ENCODE results near the gene BBOX1. TPM values are rescaled to one million over a fixed set of nuclear protein-coding genes. Genes with fewer than 3 reads are reported as not detected.
A peak's percentile ranks its signal among the peaks of the same experiment; 100 is the strongest.

The BBOX1 gene
- total and polyA plus RNA-seq, 4 donors, result 2.8 to 18.4 (median 9.0) TPM

- H3K4me1 ChIP-seq (ENCODE audit: control insufficient read depth in 4 of 4, insufficient read depth in 4 of 4, low read length in 3 of 4), result peaks cover 0 to 6% (median 1%) of the 10 kb centered on the region in 4 donors
- 51% methylated on average over 1 of the region's 1 CpG for WGBS
- no peak for TF ChIP-seq HNF4G (IDR thresholded peaks at IDR 0.05)
- no peak for TF ChIP-seq HNF4A (conservative IDR thresholded peaks at IDR 0.05)
- TF ChIP-seq, protein P1, sequence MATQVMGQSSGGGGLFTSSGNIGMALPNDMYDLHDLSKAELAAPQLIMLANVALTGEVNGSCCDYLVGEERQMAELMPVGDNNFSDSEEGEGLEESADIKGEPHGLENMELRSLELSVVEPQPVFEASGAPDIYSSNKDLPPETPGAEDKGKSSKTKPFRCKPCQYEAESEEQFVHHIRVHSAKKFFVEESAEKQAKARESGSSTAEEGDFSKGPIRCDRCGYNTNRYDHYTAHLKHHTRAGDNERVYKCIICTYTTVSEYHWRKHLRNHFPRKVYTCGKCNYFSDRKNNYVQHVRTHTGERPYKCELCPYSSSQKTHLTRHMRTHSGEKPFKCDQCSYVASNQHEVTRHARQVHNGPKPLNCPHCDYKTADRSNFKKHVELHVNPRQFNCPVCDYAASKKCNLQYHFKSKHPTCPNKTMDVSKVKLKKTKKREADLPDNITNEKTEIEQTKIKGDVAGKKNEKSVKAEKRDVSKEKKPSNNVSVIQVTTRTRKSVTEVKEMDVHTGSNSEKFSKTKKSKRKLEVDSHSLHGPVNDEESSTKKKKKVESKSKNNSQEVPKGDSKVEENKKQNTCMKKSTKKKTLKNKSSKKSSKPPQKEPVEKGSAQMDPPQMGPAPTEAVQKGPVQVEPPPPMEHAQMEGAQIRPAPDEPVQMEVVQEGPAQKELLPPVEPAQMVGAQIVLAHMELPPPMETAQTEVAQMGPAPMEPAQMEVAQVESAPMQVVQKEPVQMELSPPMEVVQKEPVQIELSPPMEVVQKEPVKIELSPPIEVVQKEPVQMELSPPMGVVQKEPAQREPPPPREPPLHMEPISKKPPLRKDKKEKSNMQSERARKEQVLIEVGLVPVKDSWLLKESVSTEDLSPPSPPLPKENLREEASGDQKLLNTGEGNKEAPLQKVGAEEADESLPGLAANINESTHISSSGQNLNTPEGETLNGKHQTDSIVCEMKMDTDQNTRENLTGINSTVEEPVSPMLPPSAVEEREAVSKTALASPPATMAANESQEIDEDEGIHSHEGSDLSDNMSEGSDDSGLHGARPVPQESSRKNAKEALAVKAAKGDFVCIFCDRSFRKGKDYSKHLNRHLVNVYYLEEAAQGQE (IDR thresholded peaks at IDR 0.05), result no peak
- TF ChIP-seq NR2F2 (IDR thresholded peaks at IDR 0.05), result no peak
- TF ChIP-seq GABPA (IDR thresholded peaks at IDR 0.05 in 1 of 2, conservative IDR thresholded peaks at IDR 0.05 in 1 of 2), result no peak
- no peak for TF ChIP-seq FOXA2 (IDR thresholded peaks at IDR 0.05)
- no peak for TF ChIP-seq RAD21 (IDR thresholded peaks at IDR 0.05)
- TF ChIP-seq SP1 (IDR thresholded peaks at IDR 0.05), result no peak
- TF ChIP-seq, protein P2, sequence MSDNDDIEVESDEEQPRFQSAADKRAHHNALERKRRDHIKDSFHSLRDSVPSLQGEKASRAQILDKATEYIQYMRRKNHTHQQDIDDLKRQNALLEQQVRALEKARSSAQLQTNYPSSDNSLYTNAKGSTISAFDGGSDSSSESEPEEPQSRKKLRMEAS (IDR thresholded peaks at IDR 0.05), result no peak
- no peak for TF ChIP-seq EGR1 (IDR thresholded peaks at IDR 0.05; ENCODE audit: low read depth in 2 of 2)
- TF ChIP-seq CTCF (IDR thresholded peaks at IDR 0.05; ENCODE audit: low read depth, low read length, missing input control), result no peak
- TF ChIP-seq TAF1 (conservative IDR thresholded peaks at IDR 0.05), result no peak
- TF ChIP-seq, protein P3, sequence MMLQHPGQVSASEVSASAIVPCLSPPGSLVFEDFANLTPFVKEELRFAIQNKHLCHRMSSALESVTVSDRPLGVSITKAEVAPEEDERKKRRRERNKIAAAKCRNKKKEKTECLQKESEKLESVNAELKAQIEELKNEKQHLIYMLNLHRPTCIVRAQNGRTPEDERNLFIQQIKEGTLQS (IDR thresholded peaks at IDR 0.05), result no peak
- no peak for TF ChIP-seq RXRA (IDR thresholded peaks at IDR 0.05)
- TF ChIP-seq JUND (IDR thresholded peaks at IDR 0.05), result no peak
- no peak overlapping the region for H3K27ac ChIP-seq (ENCODE audit: low read depth in 1 of 2, low read length in 2 of 2)
- no peaks in the 10 kb centered on the region for H3K27me3 ChIP-seq (ENCODE audit: control insufficient read depth in 4 of 4, insufficient read depth in 4 of 4, low read length in 3 of 4)
- DNase-seq (ENCODE audit: low spot score), result no peak
- no peaks in the 10 kb centered on the region for H3K9me3 ChIP-seq (ENCODE audit: control insufficient read depth in 4 of 4, low read length in 3 of 4)
- H3K36me3 ChIP-seq (ENCODE audit: control insufficient read depth in 4 of 4, insufficient read depth in 3 of 4, low read depth in 1 of 4, low read length in 3 of 4), result peaks cover 0 to 7% (median 3%) of the 10 kb centered on the region in 4 donors
- no peak overlapping the region for H3K9ac ChIP-seq (ENCODE audit: low read depth in 1 of 2, low read length in 2 of 2)
- H3K4me3 ChIP-seq (ENCODE audit: low read depth in 1 of 3, low read length in 3 of 3), result no peak overlapping the region
Measured at GRCh38 chr11:27120211-27120610, 79.6 kb downstream of the BBOX1 start.

GRCh38 chr11:27122001-27122400 is 81.4 kb downstream of the BBOX1 start:
- H3K36me3 ChIP-seq (ENCODE audit: control insufficient read depth in 4 of 4, insufficient read depth in 3 of 4, low read depth in 1 of 4, low read length in 3 of 4), result peaks cover 0 to 8% (median under 1%) of the 10 kb centered on the region in 4 donors
- H3K9me3 ChIP-seq (ENCODE audit: control insufficient read depth in 4 of 4, low read length in 3 of 4), result no peaks in the 10 kb centered on the region
- H3K4me3 ChIP-seq (ENCODE audit: low read depth in 1 of 3, low read length in 3 of 3), result no peak overlapping the region
- DNase-seq (ENCODE audit: low spot score), result no peak
- WGBS, result 77% methylated on average over 4 of the region's 4 CpGs
- H3K4me1 ChIP-seq (ENCODE audit: control insufficient read depth in 4 of 4, insufficient read depth in 4 of 4, low read length in 3 of 4), result peaks cover 0 to 6% (median 1%) of the 10 kb centered on the region in 4 donors
- no peak overlapping the region for H3K27ac ChIP-seq (ENCODE audit: low read depth in 1 of 2, low read length in 2 of 2)
- no peak for TF ChIP-seq SP1 (IDR thresholded peaks at IDR 0.05)
- TF ChIP-seq, protein P4, sequence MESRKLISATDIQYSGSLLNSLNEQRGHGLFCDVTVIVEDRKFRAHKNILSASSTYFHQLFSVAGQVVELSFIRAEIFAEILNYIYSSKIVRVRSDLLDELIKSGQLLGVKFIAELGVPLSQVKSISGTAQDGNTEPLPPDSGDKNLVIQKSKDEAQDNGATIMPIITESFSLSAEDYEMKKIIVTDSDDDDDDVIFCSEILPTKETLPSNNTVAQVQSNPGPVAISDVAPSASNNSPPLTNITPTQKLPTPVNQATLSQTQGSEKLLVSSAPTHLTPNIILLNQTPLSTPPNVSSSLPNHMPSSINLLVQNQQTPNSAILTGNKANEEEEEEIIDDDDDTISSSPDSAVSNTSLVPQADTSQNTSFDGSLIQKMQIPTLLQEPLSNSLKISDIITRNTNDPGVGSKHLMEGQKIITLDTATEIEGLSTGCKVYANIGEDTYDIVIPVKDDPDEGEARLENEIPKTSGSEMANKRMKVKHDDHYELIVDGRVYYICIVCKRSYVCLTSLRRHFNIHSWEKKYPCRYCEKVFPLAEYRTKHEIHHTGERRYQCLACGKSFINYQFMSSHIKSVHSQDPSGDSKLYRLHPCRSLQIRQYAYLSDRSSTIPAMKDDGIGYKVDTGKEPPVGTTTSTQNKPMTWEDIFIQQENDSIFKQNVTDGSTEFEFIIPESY (IDR thresholded peaks at IDR 0.05), result no peak
- TF ChIP-seq JUND (IDR thresholded peaks at IDR 0.05), result no peak
- TF ChIP-seq YY1 (IDR thresholded peaks at IDR 0.05), result no peak
- TF ChIP-seq RAD21 (IDR thresholded peaks at IDR 0.05), result peak in 1 of 2 donors; percentile 17
- TF ChIP-seq, protein P1 (IDR thresholded peaks at IDR 0.05), result no peak
- TF ChIP-seq TAF1 (conservative IDR thresholded peaks at IDR 0.05), result no peak
- no peak overlapping the region for H3K9ac ChIP-seq (ENCODE audit: low read depth in 1 of 2, low read length in 2 of 2)
- no peaks in the 10 kb centered on the region for H3K27me3 ChIP-seq (ENCODE audit: control insufficient read depth in 4 of 4, insufficient read depth in 4 of 4, low read length in 3 of 4)

Measured in liver (tissue), 9 donors.